ENCODE data around the gene RUFY1. TPM values are rescaled to one million over a fixed set of nuclear protein-coding genes. Genes with fewer than 3 reads are reported as not detected.
"Not testable (repeated sequence)": the region's sequence is repeated elsewhere in the genome, so short reads cannot be mapped to it uniquely, and the experiment has no call there.

Gene RUFY1
- total RNA-seq, 1 experiment from 2014 or later, result 45.7 TPM

- Mint-ChIP-seq H3K27ac (no peak overlapping the region), H3K4me3 (no peak overlapping the region), H3K27me3 (ENCODE audit: low read depth) (peaks cover 15% of the 10 kb centered on the region), H3K4me1 (peaks cover 5 to 7% of the 10 kb centered on the region in 2 experiments; a peak in 3 of 4 replicates), H3K36me3 (ENCODE audit: insufficient read depth in 1 of 3, low read depth in 3 of 3) (peaks cover 4 to 6% (median 5%) of the 10 kb centered on the region in 3 experiments; a peak in 4 of 7 replicates), H3K9me3 (peaks cover 7 to 10% of the 10 kb centered on the region in 2 experiments)
- no peak overlapping the region for H2BK12ac ChIP-seq (ENCODE audit: insufficient read length, low read depth, low read length)
- no peaks in the 10 kb centered on the region for H3K27me3 ChIP-seq (ENCODE audit: insufficient read depth, low read length)
- H3K9me3 ChIP-seq (ENCODE audit: control insufficient read depth, low read depth, low read length), result no peaks in the 10 kb centered on the region
- no peak overlapping the region for H2BK120ac ChIP-seq (ENCODE audit: low read depth, low read length, poor library complexity, severe bottlenecking)
- no peak overlapping the region for H3K23ac ChIP-seq (ENCODE audit: insufficient read length, low read depth, low read length)
- no peaks in the 10 kb centered on the region for H3K4me1 ChIP-seq (ENCODE audit: insufficient read depth, low read length)
- no peak overlapping the region for H2AK5ac ChIP-seq (ENCODE audit: insufficient read length, low read length)
- H3K56ac ChIP-seq (ENCODE audit: insufficient read length, low read depth, low read length), result no peak overlapping the region
- H3K79me2 ChIP-seq (ENCODE audit: insufficient read depth, low read length), result no peaks in the 10 kb centered on the region
- no peaks in the 10 kb centered on the region for H4K20me1 ChIP-seq (ENCODE audit: control insufficient read depth, insufficient read depth, insufficient read length)
- H4K91ac ChIP-seq (ENCODE audit: insufficient read length, low read depth, low read length), result no peak overlapping the region
- H2BK5ac ChIP-seq (ENCODE audit: insufficient read length, low read length), result no peak overlapping the region
- H3K23me2 ChIP-seq (ENCODE audit: insufficient read length, low read depth, low read length, poor library complexity, severe bottlenecking), result no peaks in the 10 kb centered on the region
- no peak overlapping the region for H2AFZ ChIP-seq (ENCODE audit: low read length)
- H3K27ac ChIP-seq (ENCODE audit: insufficient read length, low read depth, low read length), result no peak overlapping the region
- TF ChIP-seq, protein P1, sequence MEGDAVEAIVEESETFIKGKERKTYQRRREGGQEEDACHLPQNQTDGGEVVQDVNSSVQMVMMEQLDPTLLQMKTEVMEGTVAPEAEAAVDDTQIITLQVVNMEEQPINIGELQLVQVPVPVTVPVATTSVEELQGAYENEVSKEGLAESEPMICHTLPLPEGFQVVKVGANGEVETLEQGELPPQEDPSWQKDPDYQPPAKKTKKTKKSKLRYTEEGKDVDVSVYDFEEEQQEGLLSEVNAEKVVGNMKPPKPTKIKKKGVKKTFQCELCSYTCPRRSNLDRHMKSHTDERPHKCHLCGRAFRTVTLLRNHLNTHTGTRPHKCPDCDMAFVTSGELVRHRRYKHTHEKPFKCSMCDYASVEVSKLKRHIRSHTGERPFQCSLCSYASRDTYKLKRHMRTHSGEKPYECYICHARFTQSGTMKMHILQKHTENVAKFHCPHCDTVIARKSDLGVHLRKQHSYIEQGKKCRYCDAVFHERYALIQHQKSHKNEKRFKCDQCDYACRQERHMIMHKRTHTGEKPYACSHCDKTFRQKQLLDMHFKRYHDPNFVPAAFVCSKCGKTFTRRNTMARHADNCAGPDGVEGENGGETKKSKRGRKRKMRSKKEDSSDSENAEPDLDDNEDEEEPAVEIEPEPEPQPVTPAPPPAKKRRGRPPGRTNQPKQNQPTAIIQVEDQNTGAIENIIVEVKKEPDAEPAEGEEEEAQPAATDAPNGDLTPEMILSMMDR (conservative IDR thresholded peaks at IDR 0.05), result no peak
- DNase-seq, result no peak
- H3K4ac ChIP-seq (ENCODE audit: low read depth, low read length), result no peak overlapping the region
- no peaks in the 10 kb centered on the region for H3K79me1 ChIP-seq (ENCODE audit: insufficient read depth, low read depth, low read length, poor library complexity, severe bottlenecking)
- no peak overlapping the region for H4K8ac ChIP-seq (replicated peaks; ENCODE audit: insufficient read length, low read depth, low read length)
- H3T11ph ChIP-seq (ENCODE audit: low read length), result no peak overlapping the region
- no peak overlapping the region for H2BK20ac ChIP-seq (ENCODE audit: low read depth, low read length, poor library complexity, severe bottlenecking)
- WGBS (ENCODE audit: extremely low coverage, insufficient read length, low lambda C conversion rate), result no CpG with 5 or more reads among the region's 9 CpGs
- no peak overlapping the region for H3K9ac ChIP-seq (ENCODE audit: extremely low read depth, insufficient read length, low read length)
- no peak overlapping the region for H4K5ac ChIP-seq (ENCODE audit: insufficient read length, low read depth, low read length)
- H3K14ac ChIP-seq (ENCODE audit: insufficient read depth, low read length), result no peak overlapping the region
- H3K18ac ChIP-seq (ENCODE audit: insufficient read length, low read depth, low read length), result no peak overlapping the region
- H2BK15ac ChIP-seq (ENCODE audit: low read depth, low read length), result no peak overlapping the region
- no peak overlapping the region for H3K4me2 ChIP-seq (ENCODE audit: insufficient read depth, insufficient read length, low read length)
Observed at GRCh38 chr5:179648410-179648809, 98.1 kb downstream of the RUFY1 start.

DNA sequence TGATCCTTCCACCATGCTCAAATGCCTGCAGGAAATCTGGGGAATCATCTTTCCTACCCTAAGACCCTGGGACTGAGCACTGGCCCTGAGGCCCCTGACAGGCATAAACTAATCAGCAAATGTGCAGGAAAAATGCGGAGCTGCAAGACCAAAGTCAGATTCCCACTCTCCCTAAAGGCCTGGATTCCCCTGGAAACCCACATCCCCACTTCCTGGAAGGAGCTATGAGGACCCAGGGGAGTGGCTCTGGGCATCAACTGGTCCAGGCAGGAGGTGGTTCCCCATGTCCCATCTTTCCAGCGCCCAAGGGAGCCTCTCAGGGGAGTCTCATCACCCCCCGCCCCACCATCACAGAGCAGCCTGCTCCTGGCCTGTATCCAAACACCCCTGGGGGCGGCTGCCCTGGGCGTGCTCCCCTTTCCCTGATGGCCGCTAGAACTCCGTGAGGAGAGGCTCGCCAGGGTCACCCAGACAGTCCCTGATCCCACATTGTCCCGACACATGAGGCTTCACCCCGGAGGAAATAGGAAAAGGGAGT is 98.9 kb downstream of the RUFY1 start:
- H3K4me3 Mint-ChIP-seq; H4K8ac ChIP-seq (replicated peaks; ENCODE audit: insufficient read length, low read depth, low read length); H3T11ph ChIP-seq (ENCODE audit: low read length); H2BK5ac ChIP-seq (ENCODE audit: insufficient read length, low read length); H3K4me1 ChIP-seq (ENCODE audit: insufficient read depth, low read length); H3K9me3 Mint-ChIP-seq; H3K4ac ChIP-seq (ENCODE audit: low read depth, low read length); H3K79me1 ChIP-seq (ENCODE audit: insufficient read depth, low read depth, low read length, poor library complexity, severe bottlenecking); H2AK5ac ChIP-seq (ENCODE audit: insufficient read length, low read length); H2BK12ac ChIP-seq (ENCODE audit: insufficient read length, low read depth, low read length); H2BK15ac ChIP-seq (ENCODE audit: low read depth, low read length); H3K4me2 ChIP-seq (ENCODE audit: insufficient read depth, insufficient read length, low read length); H2BK20ac ChIP-seq (ENCODE audit: low read depth, low read length, poor library complexity, severe bottlenecking); H3K23me2 ChIP-seq (ENCODE audit: insufficient read length, low read depth, low read length, poor library complexity, severe bottlenecking); H3K27ac ChIP-seq (ENCODE audit: insufficient read length, low read depth, low read length); H3K9me3 ChIP-seq (ENCODE audit: control insufficient read depth, low read depth, low read length); H4K20me1 ChIP-seq (ENCODE audit: control insufficient read depth, insufficient read depth, insufficient read length); H3K14ac ChIP-seq (ENCODE audit: insufficient read depth, low read length); H2BK120ac ChIP-seq (ENCODE audit: low read depth, low read length, poor library complexity, severe bottlenecking); H3K27ac Mint-ChIP-seq; H3K27me3 ChIP-seq (ENCODE audit: insufficient read depth, low read length); H3K18ac ChIP-seq (ENCODE audit: insufficient read length, low read depth, low read length); H3K23ac ChIP-seq (ENCODE audit: insufficient read length, low read depth, low read length); DNase-seq; H4K5ac ChIP-seq (ENCODE audit: insufficient read length, low read depth, low read length); H3K9ac ChIP-seq (ENCODE audit: extremely low read depth, insufficient read length, low read length); H3K4me1 Mint-ChIP-seq; H3K36me3 Mint-ChIP-seq (ENCODE audit: insufficient read depth in 1 of 3, low read depth in 3 of 3); H2AFZ ChIP-seq (ENCODE audit: low read length); H3K56ac ChIP-seq (ENCODE audit: insufficient read length, low read depth, low read length); H3K79me2 ChIP-seq (ENCODE audit: insufficient read depth, low read length); H4K91ac ChIP-seq (ENCODE audit: insufficient read length, low read depth, low read length): not testable (repeated sequence)
- WGBS (ENCODE audit: extremely low coverage, insufficient read length, low lambda C conversion rate), result no CpG with 5 or more reads among the region's 10 CpGs
- H3K27me3 Mint-ChIP-seq (ENCODE audit: low read depth), result peaks cover 15% of the 10 kb centered on the region

All from H9 (cell line).